Measurements from ENCODE around the gene C2orf78.

GRCh38 chr2:73838889-73839534 is 55.0 kb downstream of the C2orf78 start:
- TF ChIP-seq CTCF (IDR thresholded peaks at IDR 0.05; ENCODE audit: borderline replicate concordance, extremely low read depth, low read length, poor library complexity, severe bottlenecking) (no peak), EZH2 (IDR thresholded peaks at IDR 0.05; ENCODE audit: borderline replicate concordance, low read depth, low read length, severe bottlenecking) (no peak)
